Transverse colon (tissue), 4 donors: Measurements from ENCODE around the gene HTT. TPM values are rescaled to one million over a fixed set of nuclear protein-coding genes. Genes with fewer than 3 reads are reported as not detected.

Source experiments
- DNase-seq: peaks from one replicate; pipeline ENCODE4 v3.0.0-alpha.2; 2019
- H3K27ac ChIP-seq, 4 donors: fragments of 200-600 bp; sonication (generic); 2 replicates each; pipeline ENCODE4 v1.5.1; 2016 to 2018; ENCODE audit warnings: inconsistent platforms in 4 of 4
- H3K27me3 ChIP-seq: fragments of 200-600 bp; sonication (generic); 2 replicates; pipeline ENCODE4 v1.5.1; 2017; ENCODE audit warnings: inconsistent platforms
- H3K36me3 ChIP-seq, 4 donors: fragments of 200-600 bp; sonication (generic); 2 replicates each; pipeline ENCODE4 v1.5.1; 2017 to 2019; ENCODE audit warnings: inconsistent platforms in 4 of 4
- H3K4me1 ChIP-seq, 4 donors: fragments of 200-600 bp; sonication (generic); 2 replicates each; pipeline ENCODE4 v1.5.1; 2017 to 2020; ENCODE audit warnings: inconsistent platforms in 4 of 4
- H3K4me3 ChIP-seq, 4 donors: fragments of 200-600 bp; sonication (generic); 1 replicate in 1 of 4; 2 replicates in 3 of 4; pipeline versions ENCODE4 v1.5.1 to v1.6.1; 2017 to 2019; ENCODE audit warnings: inconsistent platforms in 4 of 4
- H3K9me3 ChIP-seq, 2 donors: fragments of 200-600 bp; sonication (generic); 2 replicates each; pipeline ENCODE4 v1.5.1; 2017 to 2019; ENCODE audit warnings: inconsistent platforms in 2 of 2
- EP300 ChIP-seq: sonication (generic); formaldehyde crosslinking; IDR thresholded peaks from one replicate; pipeline ENCODE4 v1.6.1; 2017; ENCODE audit warnings: antibody characterized with exemption, low read depth
- POLR2A ChIP-seq: fragments of 450-650 bp; IDR thresholded peaks from one replicate; pipeline ENCODE4 v1.6.1; 2016; ENCODE audit warnings: antibody characterized with exemption, mild to moderate bottlenecking, moderate library complexity
- POLR2AphosphoS5 ChIP-seq, 3 donors: sonication (generic); formaldehyde crosslinking; IDR thresholded peaks; one replicate each; pipeline ENCODE4 v1.6.1; 2016; ENCODE audit warnings: antibody characterized with exemption in 3 of 3
- WGBS, 2 donors: methylation state at CpG; one replicate each; pipeline ENCODE4 v1.1.5; 2018; ENCODE audit warnings: low coverage in 1 of 2; 5-methylcytosine and 5-hydroxymethylcytosine counted together
- in situ Hi-C, 4 donors: fragments of 200-750 bp; cut with MboI; loops; one replicate each; pipeline versions ENCODE4 v1.15.0 to v1.15.1; 2017; ENCODE audit warnings: low sequenced_read_pairs in 3 of 4, low pct_ligation_motif_present in 1 of 4, low pct_unique_long_range_greater_than_20kb in 1 of 4
- intact Hi-C: fragments of 100-400 bp; cut with DNase I; formaldehyde crosslinking; loops from one replicate; pipeline ENCODE4 v1.15.1; 2023; ENCODE audit warnings: low total_unique reads
- total RNA-seq, 4 donors: library from RNA; depleted of rRNA; stranded (reverse); fragments of >200 nt; gene quantifications; one replicate each; pipeline ENCODE4 v1.1.0, GENCODE V29; 2016
- TF ChIP-seq, protein P1 (sequence below), 5 experiments: fragments of 200-600 bp in 3 of 5; fragments of 450-650 bp in 2 of 5; sonication (generic) in 3 of 5; IDR thresholded peaks; 1 replicate in 2 of 5; 2 replicates in 3 of 5; pipeline ENCODE4 v1.5.1; 2016 to 2017; ENCODE audit warnings: antibody characterized with exemption in 5 of 5, inconsistent platforms in 3 of 5, mild to moderate bottlenecking in 2 of 5, moderate library complexity in 1 of 5

HTT gene
- total RNA-seq, 4 donors from 2014 or later, result 40.0 to 111 (median 79.4) TPM

GRCh38 chr4:3269991-3270611 lies 195.6 kb downstream of the HTT start:
- no peak for TF ChIP-seq POLR2A
- TF ChIP-seq, protein P1, sequence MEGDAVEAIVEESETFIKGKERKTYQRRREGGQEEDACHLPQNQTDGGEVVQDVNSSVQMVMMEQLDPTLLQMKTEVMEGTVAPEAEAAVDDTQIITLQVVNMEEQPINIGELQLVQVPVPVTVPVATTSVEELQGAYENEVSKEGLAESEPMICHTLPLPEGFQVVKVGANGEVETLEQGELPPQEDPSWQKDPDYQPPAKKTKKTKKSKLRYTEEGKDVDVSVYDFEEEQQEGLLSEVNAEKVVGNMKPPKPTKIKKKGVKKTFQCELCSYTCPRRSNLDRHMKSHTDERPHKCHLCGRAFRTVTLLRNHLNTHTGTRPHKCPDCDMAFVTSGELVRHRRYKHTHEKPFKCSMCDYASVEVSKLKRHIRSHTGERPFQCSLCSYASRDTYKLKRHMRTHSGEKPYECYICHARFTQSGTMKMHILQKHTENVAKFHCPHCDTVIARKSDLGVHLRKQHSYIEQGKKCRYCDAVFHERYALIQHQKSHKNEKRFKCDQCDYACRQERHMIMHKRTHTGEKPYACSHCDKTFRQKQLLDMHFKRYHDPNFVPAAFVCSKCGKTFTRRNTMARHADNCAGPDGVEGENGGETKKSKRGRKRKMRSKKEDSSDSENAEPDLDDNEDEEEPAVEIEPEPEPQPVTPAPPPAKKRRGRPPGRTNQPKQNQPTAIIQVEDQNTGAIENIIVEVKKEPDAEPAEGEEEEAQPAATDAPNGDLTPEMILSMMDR (IDR thresholded peaks at IDR 0.05), result no peak
- TF ChIP-seq POLR2AphosphoS5 (IDR thresholded peaks at IDR 0.05), result no peak
- TF ChIP-seq EP300, result no peak
- no peaks in the 10 kb centered on the region for H3K27me3 ChIP-seq
- no peak overlapping the region for H3K4me3 ChIP-seq
- no peaks in the 10 kb centered on the region for H3K36me3 ChIP-seq
- no peaks in the 10 kb centered on the region for H3K9me3 ChIP-seq
- no peak for DNase-seq
- 60 to 71% methylated on average over 1 to 16 of the region's 17 CpGs for WGBS, 2 donors
- no peak overlapping the region for H3K27ac ChIP-seq
- in situ Hi-C loops, result no loop called here
- H3K4me1 ChIP-seq, result no peaks in the 10 kb centered on the region
- intact Hi-C loops, result no loop called here

GRCh38 chr4:3271131-3271530 lies 196.7 kb downstream of the HTT start:
- intact Hi-C loops (no loop called here), in situ Hi-C loops (no loop called here)
- H3K27me3 ChIP-seq, result no peaks in the 10 kb centered on the region
- TF ChIP-seq POLR2AphosphoS5 (IDR thresholded peaks at IDR 0.05), result no peak
- TF ChIP-seq EP300, result no peak
- TF ChIP-seq POLR2A, result no peak
- TF ChIP-seq, protein P1 (IDR thresholded peaks at IDR 0.05), result no peak
- H3K27ac ChIP-seq, result no peak overlapping the region
- no peaks in the 10 kb centered on the region for H3K9me3 ChIP-seq
- no peak overlapping the region for H3K4me3 ChIP-seq
- no peaks in the 10 kb centered on the region for H3K4me1 ChIP-seq
- no peak for DNase-seq
- WGBS, 2 donors, result 75% methylated on average over 14 of the region's 14 CpGs; no CpG with 5 or more reads in 1 of the 2 donors
- no peaks in the 10 kb centered on the region for H3K36me3 ChIP-seq

- no peak for DNase-seq
- Histone ChIP-seq H3K27ac (no peak overlapping the region), H3K27me3 (no peaks in the 10 kb centered on the region), H3K36me3 (no peaks in the 10 kb centered on the region), H3K4me1 (no peaks in the 10 kb centered on the region), H3K9me3 (no peaks in the 10 kb centered on the region), H3K4me3 (no peak overlapping the region)
- WGBS, 2 donors, result 85% methylated on average over 9 of the region's 9 CpGs; no CpG with 5 or more reads in 1 of the 2 donors
- intact Hi-C loops, result no loop called here
- TF ChIP-seq POLR2AphosphoS5 (IDR thresholded peaks at IDR 0.05) (no peak), EP300 (no peak), POLR2A (no peak)
- TF ChIP-seq, protein P1 (IDR thresholded peaks at IDR 0.05), result no peak
- in situ Hi-C loops, result no loop called here
Measured at GRCh38 chr4:3276986-3277385, 202.5 kb downstream of the HTT start.

DNA sequence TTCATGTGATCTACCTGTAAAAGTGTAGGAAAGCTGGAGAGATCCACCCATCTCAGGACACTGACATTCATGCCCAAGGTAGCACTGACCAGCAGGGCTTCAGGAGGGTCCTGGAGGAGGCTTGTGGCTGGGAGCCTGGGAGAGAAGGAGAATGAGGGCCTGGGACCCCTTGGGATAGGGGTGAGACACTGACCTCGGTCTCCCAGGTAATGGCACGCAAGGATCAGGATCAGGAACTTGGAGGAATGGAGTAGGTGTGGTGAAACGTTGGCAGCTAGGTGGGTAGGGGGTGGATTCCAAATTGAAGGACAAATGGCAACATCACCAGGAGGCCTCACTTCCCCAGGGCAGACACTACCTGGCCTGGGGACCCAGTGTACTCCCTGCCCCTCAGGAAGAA lies 206.0 kb downstream of the HTT start:
- Histone ChIP-seq H3K36me3 (no peaks in the 10 kb centered on the region), H3K27ac (no peak overlapping the region), H3K4me3 (no peak overlapping the region), H3K4me1 (no peaks in the 10 kb centered on the region), H3K9me3 (no peaks in the 10 kb centered on the region), H3K27me3 (peaks cover 20% of the 10 kb centered on the region)
- 86 to 89% methylated on average over 3 of the region's 3 CpGs for WGBS, 2 donors
- no peak for DNase-seq
- intact Hi-C loops (no loop called here), in situ Hi-C loops (no loop called here)
- TF ChIP-seq POLR2AphosphoS5 (IDR thresholded peaks at IDR 0.05) (no peak), POLR2A (no peak)

GRCh38 chr4:3283483-3283882 lies 209.0 kb downstream of the HTT start:
- H3K4me3 ChIP-seq, result no peak overlapping the region
- WGBS, 2 donors, result 83 to 89% methylated on average over 6 of the region's 6 CpGs
- H3K27me3 ChIP-seq, result peaks cover 46% of the 10 kb centered on the region
- no peak for DNase-seq
- TF ChIP-seq POLR2A (no peak), EP300 (no peak), POLR2AphosphoS5 (IDR thresholded peaks at IDR 0.05) (no peak)
- TF ChIP-seq, protein P1 (IDR thresholded peaks at IDR 0.05), result no peak
- no peak overlapping the region for H3K27ac ChIP-seq
- intact Hi-C loops, result no loop called here
- H3K36me3 ChIP-seq, result no peaks in the 10 kb centered on the region
- in situ Hi-C loops, result no loop called here
- H3K4me1 ChIP-seq, result no peaks in the 10 kb centered on the region
- no peaks in the 10 kb centered on the region for H3K9me3 ChIP-seq
